Mesenchymal stem cell (in vitro differentiated cells and primary cell): Measurements from ENCODE around the gene CLDN6. TPM values are rescaled to one million over a fixed set of nuclear protein-coding genes. Genes with fewer than 3 reads are reported as not detected.

Source experiments
- small RNA-seq: library from polyadenylated mRNA; stranded (forward); fragments of <200 nt; extraction: miRNeasy Mini kit (QIAGEN cat#:217004); gene quantifications from one replicate; pipeline ENCODE3, GENCODE V24; 2013; ENCODE audit warnings: low read depth

Gene CLDN6

Small RNAs within 50 kb of the gene (small RNA-seq; reads per million reads assigned to genes)
- gene LINC00514, result not detected
